Epithelial cell of prostate (primary cell): ENCODE measurements around the gene PRR33.
"Not testable (repeated sequence)": the region's sequence is repeated elsewhere in the genome, so short reads cannot be mapped to it uniquely, and the experiment has no call there.

ENCODE experiments used
- DNase-seq: peaks from one replicate; pipeline ENCODE4 v3.0.0-alpha.2; 2011; ENCODE audit warnings: low read depth, low spot score
- H3K27ac ChIP-seq: fragments of 450-650 bp; 2 replicates; pipeline ENCODE4 v1.5.1; 2017; ENCODE audit warnings: mild to moderate bottlenecking

PRR33 gene

GRCh38 chr11:1879342-1879940 lies 12.3 kb downstream of the PRR33 start:
- DNase-seq, result no peak
- H3K27ac ChIP-seq, result no peak overlapping the region

- no peak overlapping the region for H3K27ac ChIP-seq
- DNase-seq, result no peak
Observed at GRCh38 chr11:1878137-1879031, 13.3 kb downstream of the PRR33 start.

GRCh38 chr11:1877211-1878136 lies 14.2 kb downstream of the PRR33 start:
- DNase-seq, result no peak
- H3K27ac ChIP-seq, result no peak overlapping the region

- H3K27ac ChIP-seq, result no peak overlapping the region
- DNase-seq, result no peak
Observed at GRCh38 chr11:1876361-1877063, 15.2 kb downstream of the PRR33 start.

- not testable (repeated sequence) for H3K27ac ChIP-seq, DNase-seq
Observed at GRCh38 chr11:1875851-1876301, 15.8 kb downstream of the PRR33 start.

GRCh38 chr11:1875093-1875850 lies 16.4 kb downstream of the PRR33 start:
- H3K27ac ChIP-seq, result no peak overlapping the region
- no peak for DNase-seq

- not testable (repeated sequence) for H3K27ac ChIP-seq, DNase-seq
Observed at GRCh38 chr11:1874441-1875092, 17.1 kb downstream of the PRR33 start.

GRCh38 chr11:1873813-1874150 lies 17.9 kb downstream of the PRR33 start:
- DNase-seq, H3K27ac ChIP-seq: not testable (repeated sequence)

- H3K27ac ChIP-seq, result no peak overlapping the region
- DNase-seq, result peak; percentile 5
Observed at GRCh38 chr11:1873048-1873812, 18.5 kb downstream of the PRR33 start.

- no peak for DNase-seq
- H3K27ac ChIP-seq, result no peak overlapping the region
Observed at GRCh38 chr11:1872267-1872985, 19.3 kb downstream of the PRR33 start.

- DNase-seq, result no peak
- H3K27ac ChIP-seq, result no peak overlapping the region
Observed at GRCh38 chr11:1871531-1871930, 20.2 kb downstream of the PRR33 start.

- H3K27ac ChIP-seq, result no peak overlapping the region
Observed at GRCh38 chr11:1870721-1871466, 20.8 kb downstream of the PRR33 start.

GRCh38 chr11:1870326-1870696 lies 21.4 kb downstream of the PRR33 start:
- DNase-seq, result no peak
- no peak overlapping the region for H3K27ac ChIP-seq

More at GRCh38 chr11:1870721-1871466, 20.8 kb downstream of the PRR33 start:
- DNase-seq, result no peak

- H3K27ac ChIP-seq, result no peak overlapping the region
- DNase-seq, result no peak
Observed at GRCh38 chr11:1869427-1870325, 22.0 kb downstream of the PRR33 start.

- H3K27ac ChIP-seq, result no peak overlapping the region
- DNase-seq, result no peak
Observed at GRCh38 chr11:1868636-1869291, 22.9 kb downstream of the PRR33 start.
